GM18868 (cell line): ENCODE results near the gene COPZ1.

Experiments
- ATAC-seq: cut with Tn5 transposase; IDR thresholded peaks from one replicate; pipeline ENCODE4 v1.9.1; 2021; ENCODE audit warnings: mild to moderate bottlenecking, moderate library complexity; ENCODE audit not compliant: unreplicated experiment

Gene COPZ1

DNA sequence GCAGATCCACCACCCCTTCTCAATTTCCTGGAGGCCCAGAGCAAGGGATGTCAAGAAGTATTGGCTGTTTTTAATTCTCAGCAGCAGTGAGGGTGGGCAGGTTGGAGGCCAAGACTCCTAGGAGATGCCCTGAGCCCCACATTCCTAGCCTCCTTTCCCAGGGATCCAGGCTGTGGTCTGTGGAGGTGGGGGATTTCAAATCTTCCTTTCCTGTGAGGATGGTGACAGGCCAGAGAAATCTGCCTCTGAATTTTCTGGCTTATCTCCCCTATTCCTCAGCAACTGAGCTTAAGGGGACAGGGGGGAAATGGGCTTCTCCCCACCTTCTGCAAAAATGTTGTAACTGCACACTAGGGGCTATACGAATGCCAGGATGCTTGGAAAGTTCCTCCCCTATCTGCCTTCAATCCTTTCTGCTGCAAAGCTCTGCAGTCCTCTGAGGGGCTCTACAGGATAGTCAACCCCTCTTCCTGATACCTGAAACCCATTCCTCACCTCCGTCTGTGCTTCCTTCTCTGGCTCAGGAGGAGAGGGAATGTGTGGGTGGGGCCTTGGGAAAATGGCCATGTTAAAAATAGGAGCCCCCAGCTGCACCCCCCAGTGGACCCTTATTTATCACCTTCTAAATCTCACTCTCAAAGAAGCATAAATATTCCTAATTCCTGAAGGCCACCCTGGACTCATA, 32.7 kb downstream of the COPZ1 start:
- no peak for ATAC-seq

DNA sequence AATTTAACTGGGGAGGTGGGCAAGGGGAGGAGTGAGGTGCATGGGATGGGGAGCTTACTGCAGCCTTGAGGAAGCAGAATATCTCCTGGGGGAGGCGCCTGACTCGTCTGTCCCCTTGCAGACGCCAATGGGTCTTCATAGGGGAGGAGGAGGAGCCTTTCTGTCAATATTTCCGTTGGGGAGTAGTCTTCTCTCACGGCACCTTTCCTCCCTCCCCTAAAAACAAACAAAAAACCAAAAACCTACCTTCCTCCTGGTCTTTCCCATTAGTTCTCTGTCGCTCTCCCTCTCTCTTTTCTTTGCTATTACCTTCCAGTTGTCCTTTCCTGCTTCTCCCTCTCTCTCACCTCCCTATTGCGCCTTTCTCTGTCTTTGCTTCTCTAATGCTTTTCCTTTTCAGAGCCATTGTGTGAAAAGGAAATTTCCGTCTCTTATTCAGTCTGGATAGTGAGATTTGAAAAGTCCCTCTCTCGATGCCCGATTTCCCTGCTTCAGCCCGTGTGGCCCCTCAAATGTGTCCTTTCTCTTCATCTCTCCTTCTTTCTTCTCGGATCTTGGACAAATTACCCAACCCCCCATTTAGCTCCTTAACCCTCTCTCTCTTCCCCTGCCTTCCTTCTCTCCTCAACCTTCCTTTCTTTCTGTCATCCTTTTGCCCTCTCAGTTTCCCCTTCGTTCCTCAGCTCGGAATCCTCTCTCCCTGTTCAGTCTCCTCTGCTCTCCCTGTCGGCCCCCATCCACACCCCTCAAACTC, 33.4 kb downstream of the COPZ1 start:
- ATAC-seq, result no peak

DNA sequence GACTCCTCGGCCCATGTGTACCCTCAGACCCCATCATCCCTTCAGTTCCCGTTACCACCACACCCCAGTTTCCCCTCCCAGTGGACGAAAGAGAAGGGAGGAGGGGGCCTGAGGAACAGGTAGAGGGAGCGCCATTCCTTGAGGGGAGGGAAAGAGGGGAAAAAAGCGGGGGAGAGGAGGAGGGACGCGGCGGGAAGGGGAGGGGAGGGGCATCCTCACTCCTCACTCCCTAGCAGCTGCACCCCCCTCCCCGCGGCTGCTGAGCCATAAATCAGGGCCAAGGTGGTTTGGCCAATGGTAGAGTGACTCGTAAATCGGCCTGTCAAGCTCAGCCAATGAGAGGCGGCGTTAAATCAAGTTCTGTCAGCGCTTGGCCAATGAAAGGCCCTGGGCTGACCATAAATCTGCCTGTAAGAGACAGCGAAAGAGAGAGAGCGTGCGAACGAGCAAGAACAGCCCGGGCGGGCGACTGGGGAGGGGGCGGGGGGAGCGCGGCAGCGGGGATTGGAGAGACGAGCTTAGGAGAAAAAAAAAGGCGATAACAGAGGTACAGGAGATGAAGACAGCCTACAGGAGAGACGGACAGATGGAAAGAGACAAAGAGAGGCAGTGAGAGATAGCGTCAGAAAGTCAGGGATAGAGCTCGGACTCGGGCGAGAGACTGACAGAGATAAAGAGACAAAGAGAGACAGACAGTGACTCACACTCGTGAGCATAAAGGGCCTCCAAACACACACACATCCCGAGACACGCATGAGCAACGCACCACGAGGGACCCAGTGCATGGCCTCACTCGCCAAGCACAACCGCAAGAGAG, 34.2 kb downstream of the COPZ1 start:
- peak; percentile 98 for ATAC-seq

DNA sequence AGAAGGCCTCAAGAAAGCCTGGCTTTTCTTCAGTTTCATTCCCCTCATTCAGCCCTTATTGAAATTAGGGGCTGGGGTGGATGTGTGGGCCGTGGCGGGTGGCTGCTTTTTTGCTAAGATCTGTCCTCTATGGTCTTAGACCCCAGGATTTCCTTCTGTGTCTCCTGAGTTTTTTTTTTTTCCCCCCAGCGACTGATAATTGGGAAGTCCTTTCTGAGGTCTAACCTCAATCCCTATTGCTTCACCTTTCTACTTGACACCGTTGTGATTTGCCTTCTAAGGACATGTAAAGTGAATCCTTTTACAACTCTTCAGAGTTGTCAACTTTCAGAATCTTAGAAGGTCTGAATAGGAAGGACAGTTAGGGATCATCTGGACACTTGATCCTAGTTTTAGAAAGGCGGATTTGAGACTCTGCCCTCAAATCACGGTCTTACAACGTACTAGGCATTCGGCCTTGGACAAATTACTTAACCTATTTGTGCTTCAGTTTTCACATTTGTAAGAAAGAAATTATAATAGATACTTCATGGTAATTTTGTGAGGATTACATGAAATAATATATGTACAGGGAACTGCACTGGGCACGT, 34.9 kb downstream of the COPZ1 start:
- ATAC-seq, result no peak

DNA sequence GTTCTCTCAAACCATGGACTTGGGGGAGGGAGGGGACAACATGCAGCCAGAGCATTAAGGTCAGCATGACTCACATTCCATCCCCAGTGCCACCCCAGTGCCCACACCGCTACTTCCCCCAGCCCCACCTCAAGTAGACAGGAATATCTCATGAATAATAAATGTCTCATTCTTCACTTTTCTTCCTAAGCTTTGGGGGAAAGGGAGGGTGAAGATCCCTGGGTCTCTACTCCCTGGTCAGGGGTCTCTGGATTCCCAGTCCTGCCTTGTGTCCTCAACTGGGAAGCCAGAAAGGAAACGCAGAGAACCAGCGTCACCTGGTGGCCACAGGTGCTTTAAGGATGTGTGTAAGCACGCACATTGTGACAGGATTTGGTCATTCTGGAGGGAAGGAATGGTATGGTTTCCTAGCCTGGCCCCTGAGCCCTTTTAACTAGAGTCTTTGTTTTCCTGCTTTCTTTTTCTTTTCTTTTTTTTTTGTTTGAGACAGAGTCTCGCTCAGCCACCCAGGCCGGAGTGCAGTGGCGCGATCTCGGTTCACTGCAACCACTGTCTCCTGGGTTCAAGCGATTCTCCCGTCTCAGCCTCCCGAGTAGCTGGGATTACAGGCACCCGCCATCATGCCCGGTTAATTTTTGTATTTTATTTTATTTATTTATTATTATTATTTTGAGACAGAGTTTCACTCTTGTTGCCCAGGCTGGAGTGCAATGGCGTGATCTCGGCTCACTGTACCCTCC, 36.0 kb downstream of the COPZ1 start:
- ATAC-seq, result no peak

DNA sequence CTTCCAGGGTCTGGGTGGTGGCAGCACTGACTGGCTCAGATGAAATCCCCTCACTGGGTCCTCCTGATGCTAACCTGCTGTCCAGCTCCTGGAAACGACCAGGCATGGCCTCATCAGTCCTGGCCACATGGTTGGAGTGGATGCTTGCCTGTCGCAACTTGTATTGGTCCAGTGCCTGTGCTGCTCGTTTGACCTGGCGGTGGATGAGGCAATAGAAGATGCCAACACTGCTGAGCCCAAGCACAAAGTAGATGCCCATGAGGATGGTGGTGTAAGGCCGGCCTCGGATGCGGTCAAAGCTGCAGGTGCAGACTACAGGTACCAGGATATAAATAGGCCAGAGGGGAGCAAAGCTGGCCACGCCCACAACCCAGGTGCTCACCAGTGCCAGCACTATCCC, 38.1 kb downstream of the COPZ1 start:
- no peak for ATAC-seq

DNA sequence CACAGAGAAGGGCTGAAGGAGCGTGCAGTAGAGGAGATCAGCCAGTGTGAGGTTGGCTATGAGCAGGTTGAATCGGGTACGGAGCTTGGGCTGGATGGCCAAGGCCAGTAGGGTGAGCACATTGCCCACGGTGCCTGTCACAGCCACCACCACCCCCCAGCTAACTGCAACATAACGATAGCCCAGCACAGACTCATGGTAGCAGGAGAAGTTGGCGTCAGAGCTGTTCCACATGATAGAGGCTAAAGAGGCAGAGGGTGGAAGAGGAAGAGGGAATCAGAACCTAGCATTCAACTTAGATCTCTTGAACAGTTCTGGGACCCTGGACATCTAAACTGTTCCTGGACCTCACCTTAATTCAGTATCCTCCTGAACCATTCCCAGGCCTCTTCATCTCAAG, 38.7 kb downstream of the COPZ1 start:
- ATAC-seq, result no peak

DNA sequence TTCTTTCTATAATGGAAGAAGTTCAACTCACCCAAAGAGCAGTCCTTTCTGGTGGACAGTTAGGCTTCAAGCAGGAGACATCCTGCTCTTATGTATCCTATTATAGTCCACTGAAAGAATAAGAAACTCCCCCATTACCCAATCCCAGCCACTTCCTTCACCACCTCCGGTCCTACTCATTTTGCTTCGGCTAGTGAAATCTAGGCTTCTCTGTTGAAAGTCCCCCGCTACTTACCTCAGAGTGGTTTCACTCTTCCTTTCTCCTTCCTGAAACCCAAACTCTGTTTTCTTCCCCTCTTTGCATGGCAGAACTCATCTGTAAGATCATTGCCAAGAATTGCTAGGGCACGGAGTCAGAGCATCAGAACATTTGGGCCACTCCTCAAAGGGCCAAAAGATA, 39.5 kb downstream of the COPZ1 start, which contains the start of gene GPR84:
Gene GPR84, minus strand, starts transcription at position 74 of the 400 bp plus-strand sequence. CDS start 635 bp downstream, outside the sequence.
- peak; percentile 47 for ATAC-seq

DNA sequence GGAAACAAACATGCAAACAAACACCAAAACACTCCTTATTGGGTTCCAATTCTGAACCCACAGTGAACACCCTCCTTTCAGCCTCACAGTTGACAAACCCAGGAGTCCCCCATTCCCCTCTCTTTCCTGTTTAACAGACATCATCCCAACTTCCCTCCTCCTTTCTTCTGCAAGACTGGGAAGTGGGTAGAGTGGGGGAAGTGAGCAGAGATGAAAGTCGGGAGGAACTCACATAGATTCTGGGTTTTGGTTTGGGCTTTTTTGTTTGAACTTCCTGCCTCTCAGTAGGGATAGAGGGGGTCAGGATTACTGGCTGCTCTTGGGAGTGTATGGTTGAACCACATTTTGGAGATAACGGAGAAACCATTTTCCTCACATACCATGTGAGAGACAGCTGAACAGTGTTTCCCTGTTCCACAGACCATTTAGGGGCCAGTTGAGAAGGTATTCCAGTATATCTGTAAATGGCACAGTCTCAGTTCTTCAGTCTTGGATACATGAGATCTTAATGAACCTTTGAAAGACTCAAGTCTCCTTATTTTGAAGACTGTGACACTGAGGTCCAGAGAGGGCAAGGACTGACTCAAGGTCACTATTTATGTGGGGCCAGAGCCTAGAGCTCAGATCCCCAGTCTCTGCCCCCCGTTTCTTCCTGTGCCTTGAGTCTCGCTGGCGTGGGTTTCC, 43.2 kb downstream of the COPZ1 start:
- ATAC-seq, result no peak

DNA sequence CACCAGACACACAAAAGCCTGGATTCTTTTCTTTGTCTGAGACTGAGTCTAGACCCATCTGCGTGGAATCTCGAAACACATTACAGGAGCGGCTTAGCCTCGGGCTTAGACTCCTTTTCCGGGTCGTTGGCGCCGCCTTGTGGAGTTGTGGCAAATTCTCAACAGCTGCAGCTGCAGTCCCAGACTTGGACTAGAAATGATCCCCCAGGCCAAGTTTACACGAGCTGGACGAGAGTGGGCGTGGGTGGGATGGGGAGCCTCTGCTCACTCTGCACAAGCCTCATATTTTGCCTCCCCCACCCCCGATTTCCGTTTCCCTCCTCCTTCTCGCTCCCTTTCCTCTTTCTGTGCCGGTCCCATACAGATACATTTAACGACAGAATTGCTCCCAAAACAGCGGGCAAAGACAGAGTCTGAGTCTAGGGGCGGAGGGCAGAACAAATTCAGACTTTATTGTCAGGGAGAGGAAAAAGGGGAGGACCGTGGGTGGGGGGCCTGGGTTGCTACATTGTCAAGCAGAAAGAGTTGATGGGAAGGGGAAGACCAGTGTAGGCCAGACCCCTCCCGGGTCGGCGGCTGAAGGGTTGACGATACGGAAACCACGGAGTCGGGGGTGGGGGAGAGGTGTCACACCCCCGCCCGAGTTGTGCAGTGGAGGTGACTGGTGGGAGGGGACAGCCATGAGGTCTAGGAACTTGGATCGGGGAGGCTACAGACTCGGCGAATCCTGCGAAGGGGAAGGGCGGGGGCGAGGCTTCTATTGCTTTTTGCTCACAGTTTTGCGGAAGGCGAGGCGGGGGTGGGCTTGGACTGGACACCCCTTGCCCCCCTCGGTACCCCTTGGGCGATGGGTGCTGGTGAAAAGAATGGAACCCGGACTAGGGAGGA, 44.0 kb downstream of the COPZ1 start:
- ATAC-seq, result peak; percentile 72

DNA sequence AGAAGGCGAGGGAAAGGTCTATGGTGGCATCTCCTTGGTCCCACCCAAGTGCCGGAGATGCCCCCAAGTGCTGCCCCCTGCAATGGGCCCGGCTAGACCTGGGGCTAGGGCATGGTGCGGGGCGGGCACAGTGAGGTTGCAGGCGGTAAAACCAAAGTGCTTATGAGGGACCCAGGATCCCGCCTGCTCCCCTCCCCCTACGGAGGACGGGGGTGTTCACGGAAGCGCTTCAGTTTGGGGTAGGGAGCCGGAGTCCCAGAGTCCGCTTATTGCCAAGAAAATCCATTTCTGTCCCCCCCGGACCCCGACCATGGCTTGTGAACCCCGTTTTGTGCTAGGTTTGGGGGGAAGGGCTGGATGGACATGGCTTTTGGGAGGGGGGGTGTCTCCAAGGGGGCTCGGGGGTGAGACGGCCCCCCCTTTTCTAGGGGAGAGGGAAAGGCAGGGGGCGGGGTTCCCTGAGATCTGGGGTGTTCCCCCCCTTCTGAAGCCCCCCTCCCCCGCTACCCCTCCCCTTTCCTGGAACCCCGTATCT, 44.7 kb downstream of the COPZ1 start:
- ATAC-seq, result no peak

DNA sequence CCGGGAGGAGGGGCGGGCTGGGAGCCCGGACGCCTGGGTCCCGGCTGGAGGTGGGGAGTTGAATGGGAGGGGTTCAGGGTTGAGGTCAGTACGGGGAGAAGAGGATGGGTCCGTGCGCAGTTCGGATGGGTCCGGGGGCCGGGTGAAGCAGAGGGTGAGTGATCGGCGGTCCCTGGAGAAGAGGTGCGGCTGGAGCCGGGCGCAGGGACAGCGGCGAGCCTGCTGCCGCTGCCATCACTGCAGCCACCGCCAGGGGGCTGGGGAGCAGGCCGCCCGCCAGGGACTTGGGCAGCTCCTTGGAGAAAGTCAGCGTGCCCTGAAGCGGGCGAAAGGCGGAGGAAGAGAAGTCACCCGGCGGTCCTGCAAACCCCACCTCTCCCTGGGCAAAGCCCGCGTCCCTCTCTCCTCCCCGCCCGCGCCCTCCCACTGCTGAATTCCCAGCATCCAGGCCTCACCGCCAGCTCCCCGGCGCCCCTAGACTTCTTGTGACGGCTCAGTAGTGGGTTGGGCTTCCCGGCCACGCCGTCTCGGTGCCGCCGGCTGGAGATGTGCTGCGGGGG, 45.3 kb downstream of the COPZ1 start:
- ATAC-seq, result no peak

DNA sequence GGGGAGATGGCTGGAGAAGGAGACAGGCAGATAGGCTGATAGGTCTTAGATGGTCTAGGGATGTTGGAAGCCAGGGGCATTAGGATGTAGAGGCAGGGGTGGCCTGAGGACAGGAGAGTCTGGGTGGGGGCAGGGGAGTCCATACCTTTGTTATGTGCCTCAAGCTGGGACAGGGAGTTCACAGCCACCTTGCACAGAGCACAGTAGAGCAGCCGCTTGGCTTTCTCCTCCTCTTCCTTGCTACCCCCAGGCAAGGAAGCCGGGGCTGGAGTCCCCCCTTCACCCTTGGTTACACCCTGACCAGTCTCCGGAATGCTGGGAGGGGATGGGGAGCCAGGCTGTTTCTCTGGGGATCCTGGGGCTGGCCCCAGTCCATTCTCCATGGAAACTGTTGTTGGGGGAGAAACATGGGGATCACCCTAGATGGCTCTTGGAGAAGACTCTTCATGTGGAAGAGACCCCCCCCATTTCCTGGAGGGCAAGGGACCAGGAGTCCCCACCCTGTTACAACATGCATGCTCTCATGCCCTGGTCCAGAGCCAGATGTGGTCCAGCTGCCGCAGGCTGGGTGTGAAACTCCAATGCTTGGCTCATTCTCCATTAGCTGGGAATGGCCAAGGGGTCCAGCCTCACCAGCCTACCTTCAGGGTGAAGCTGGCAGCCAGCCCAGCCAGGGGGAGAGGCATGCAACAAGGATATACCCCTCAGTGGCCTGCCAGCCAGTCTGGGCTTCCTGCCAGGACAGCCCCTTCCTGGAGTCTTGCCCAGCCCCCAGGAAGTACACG, 46.6 kb downstream of the COPZ1 start:
- ATAC-seq, result no peak

DNA sequence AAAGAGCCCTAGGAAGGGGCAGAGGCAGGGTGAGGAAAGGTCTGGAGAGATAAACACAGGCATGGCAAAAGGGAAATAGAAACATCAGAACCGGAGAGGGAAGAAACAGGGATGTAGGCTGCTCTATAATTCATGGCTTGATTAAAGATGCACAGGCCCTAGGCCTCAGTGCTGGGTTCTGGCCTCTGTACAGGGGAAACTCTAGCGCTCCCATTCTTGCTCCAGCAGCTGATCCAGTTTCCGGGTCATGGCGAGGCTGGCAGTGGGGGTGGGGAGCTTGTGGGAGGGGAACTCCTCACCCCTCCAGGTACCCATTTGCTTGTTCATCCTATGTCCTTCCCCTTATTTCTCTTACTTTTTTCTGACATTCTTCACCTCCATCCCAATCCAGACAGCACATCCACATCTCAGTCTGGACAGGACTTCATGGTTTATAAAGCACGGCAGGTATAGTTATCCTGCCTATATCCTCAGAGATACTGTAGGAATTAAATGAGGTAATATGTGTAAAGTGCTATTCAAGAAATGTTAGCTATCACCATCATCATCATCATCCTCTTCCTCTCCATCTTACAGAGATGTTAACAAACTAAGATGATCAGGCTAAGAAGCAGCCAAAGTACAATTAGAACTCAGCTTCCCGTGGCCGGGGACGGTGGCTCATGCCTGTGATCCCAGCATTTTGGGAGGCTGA, 47.3 kb downstream of the COPZ1 start:
- ATAC-seq, result no peak

DNA sequence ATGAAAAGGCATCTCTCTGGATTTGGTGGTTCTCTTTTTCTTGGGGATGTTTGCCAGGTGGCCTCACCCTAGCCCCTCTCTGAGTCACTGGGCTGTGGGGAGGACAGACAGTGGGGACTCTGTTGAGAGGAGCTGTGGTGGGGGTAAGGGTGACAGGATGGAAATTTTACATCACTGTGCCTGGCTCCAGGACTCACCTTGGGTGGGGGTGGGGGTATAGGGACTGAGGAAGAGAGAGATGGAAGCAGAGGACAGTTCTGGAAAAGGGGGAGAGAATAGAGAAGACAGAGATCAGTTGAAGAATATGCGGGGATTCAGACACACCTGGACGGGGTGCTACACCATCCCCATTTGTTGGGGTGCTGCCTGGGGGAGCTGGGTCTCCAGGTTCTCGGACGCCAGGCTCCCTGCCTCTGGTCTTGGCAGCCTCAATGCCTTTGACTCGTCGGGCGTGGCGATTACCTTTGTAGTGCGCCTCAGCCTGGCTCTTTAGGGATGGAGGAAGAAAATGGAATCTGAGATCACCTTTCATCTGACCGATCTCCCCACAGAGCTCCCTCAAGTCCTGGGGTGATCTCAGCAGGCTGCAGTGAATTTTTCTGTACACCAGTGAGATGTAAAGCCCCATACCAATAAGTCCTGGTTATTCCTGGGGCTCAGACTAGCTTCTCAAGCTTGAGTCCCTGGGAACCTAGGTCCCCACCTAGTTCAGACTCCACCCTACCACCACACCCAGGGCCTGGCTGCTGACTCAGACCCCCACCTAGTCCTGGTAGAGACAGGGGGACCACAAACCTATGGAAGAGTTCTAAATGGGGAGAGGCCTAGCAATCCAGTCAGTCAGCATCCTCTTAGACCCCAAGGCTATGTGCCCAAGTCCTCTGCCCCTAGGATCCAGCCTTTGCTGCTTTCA, 49.0 kb downstream of the COPZ1 start:
- ATAC-seq, result no peak
